MV-4-11 (cell line): Measurements from ENCODE around the gene B3GNT9.
A peak's percentile ranks its signal among the peaks of the same experiment; 100 is the strongest.

Experiments used
- DNase-seq: peaks from one replicate; lab custom pipeline; 2025; lab: John Stamatoyannopoulos, UW

The B3GNT9 gene

GRCh38 chr16:67185651-67186134 is 34.9 kb upstream of the B3GNT9 start:
- no peak for DNase-seq

GRCh38 chr16:67184995-67185650 is 34.3 kb upstream of the B3GNT9 start:
- peak; percentile 77 for DNase-seq

- no peak for DNase-seq
Measured at GRCh38 chr16:67184453-67184994, 33.7 kb upstream of the B3GNT9 start.

GRCh38 chr16:67183627-67184452 is 33.0 kb upstream of the B3GNT9 start, which contains the start of gene MATCAP1:
Gene MATCAP1, minus strand, starts transcription at chr16:67183963. Its CDS starts 3,353 bp downstream, at chr16:67180610.
- DNase-seq, result peak; percentile 97

- DNase-seq, result no peak
Measured at GRCh38 chr16:67183284-67183626, 32.5 kb upstream of the B3GNT9 start.

GRCh38 chr16:67182288-67182687 is 31.5 kb upstream of the B3GNT9 start:
- no peak for DNase-seq

GRCh38 chr16:67181346-67181745 is 30.5 kb upstream of the B3GNT9 start:
- DNase-seq, result no peak

- DNase-seq, result no peak
Measured at GRCh38 chr16:67180166-67180565, 29.4 kb upstream of the B3GNT9 start.

DNA sequence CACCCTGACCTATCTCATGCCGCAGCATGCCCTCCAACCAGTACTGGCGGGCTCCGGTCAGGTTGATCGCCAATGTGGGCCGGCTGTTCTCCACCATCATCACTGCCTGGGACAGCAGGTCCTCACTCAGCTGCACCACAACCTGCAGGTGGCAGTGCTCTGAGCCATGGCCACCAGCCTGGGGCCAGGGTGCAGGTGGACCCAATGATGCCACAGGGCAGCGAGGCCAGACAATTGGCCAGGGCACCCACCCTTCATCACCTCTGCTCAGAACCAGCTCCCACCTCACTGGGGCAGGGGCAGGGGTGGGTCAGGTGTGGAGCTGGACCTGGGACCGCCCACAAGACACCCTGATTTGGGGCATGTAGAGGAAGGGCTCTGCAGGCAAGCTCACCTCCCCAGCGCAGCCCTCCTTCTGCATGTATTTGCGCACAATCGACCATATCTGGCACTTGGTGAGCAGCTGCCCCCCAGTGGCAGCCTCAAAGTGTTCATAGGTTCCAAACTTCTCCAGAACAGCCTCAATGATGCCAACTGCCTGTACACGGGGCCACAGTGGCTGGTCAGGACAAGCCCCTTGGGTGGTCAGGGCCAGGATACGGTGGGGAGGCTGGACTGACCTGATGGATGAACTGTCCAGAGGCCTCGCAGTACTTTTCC is 28.8 kb upstream of the B3GNT9 start:
- peak; percentile 13 for DNase-seq

GRCh38 chr16:67177743-67178699 is 27.2 kb upstream of the B3GNT9 start:
- DNase-seq, result peak; percentile 30

- DNase-seq, result no peak
Measured at GRCh38 chr16:67176662-67177061, 25.9 kb upstream of the B3GNT9 start.

GRCh38 chr16:67174706-67175231 is 24.0 kb upstream of the B3GNT9 start:
- no peak for DNase-seq

DNA sequence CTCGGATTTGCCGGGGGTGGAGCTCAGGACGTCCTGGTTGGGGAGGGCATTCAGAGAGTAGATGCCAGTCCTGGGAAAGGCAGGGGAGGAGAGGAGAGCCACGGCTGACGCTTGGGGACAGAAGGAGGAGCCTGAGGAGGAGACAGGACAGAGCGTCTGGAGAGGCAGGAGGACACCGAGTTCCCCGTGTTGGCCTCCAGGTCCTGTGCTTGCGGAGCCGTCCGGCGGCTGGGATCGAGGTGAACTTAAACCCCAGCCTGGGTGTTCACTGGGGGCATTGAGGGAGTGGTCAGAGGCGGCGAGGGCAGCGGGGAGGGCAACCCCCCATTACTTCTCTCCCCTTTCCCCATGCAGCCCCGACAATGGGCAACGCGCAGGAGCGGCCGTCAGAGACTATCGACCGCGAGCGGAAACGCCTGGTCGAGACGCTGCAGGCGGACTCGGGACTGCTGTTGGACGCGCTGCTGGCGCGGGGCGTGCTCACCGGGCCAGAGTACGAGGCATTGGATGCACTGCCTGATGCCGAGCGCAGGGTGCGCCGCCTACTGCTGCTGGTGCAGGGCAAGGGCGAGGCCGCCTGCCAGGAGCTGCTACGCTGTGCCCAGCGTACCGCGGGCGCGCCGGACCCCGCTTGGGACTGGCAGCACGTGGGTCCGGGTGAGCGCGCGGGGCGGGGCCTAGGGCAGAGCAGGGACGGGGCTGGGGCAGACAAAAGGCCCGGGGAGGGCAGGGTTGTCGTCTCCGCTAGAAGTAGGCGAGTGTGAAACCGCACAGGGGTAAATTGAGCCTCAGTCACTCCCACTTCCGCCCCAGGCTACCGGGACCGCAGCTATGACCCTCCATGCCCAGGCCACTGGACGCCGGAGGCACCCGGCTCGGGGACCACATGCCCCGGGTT is 23.3 kb upstream of the B3GNT9 start:
- peak; percentile 34 for DNase-seq

GRCh38 chr16:67173323-67173722 is 22.5 kb upstream of the B3GNT9 start:
- no peak for DNase-seq

GRCh38 chr16:67170949-67171649 is 20.3 kb upstream of the B3GNT9 start:
- no peak for DNase-seq

GRCh38 chr16:67170168-67170948 is 19.6 kb upstream of the B3GNT9 start, which contains the start of gene NOL3:
Gene NOL3, plus strand, starts transcription at chr16:67170538.
- no peak for DNase-seq

- DNase-seq, result no peak
Measured at GRCh38 chr16:67169642-67170167, 18.9 kb upstream of the B3GNT9 start.

- no peak for DNase-seq
Measured at GRCh38 chr16:67169011-67169451, 18.2 kb upstream of the B3GNT9 start.
